ENCODE measurements around the gene SPON2. TPM values are rescaled to one million over a fixed set of nuclear protein-coding genes. Genes with fewer than 3 reads are reported as not detected.

Gene SPON2
- total RNA-seq, 1 donor from 2014 or later, result 517 TPM

GRCh38 chr4:1195109-1195671 lies 22.8 kb upstream of the SPON2 start:
- DNase-seq, result no peak

GRCh38 chr4:1194010-1194900 lies 21.9 kb upstream of the SPON2 start:
- peak; percentile 78 for DNase-seq

- no peak for DNase-seq
These were observed 21.0 kb upstream of the SPON2 start for GRCh38 chr4:1193206-1194009.

- no peak for DNase-seq
These were observed 20.3 kb upstream of the SPON2 start for GRCh38 chr4:1192493-1193205.

- peak; percentile 96 for DNase-seq
These were observed 19.7 kb upstream of the SPON2 start for GRCh38 chr4:1192091-1192492.

GRCh38 chr4:1191621-1192020 lies 19.2 kb upstream of the SPON2 start:
- no peak for DNase-seq

- DNase-seq, result no peak
These were observed 14.8 kb upstream of the SPON2 start for GRCh38 chr4:1187182-1187581.

- no peak for DNase-seq
These were observed 11.8 kb upstream of the SPON2 start for GRCh38 chr4:1183985-1184773.

GRCh38 chr4:1182313-1182712 lies 9.9 kb upstream of the SPON2 start:
- no peak for DNase-seq

GRCh38 chr4:1180663-1181062 lies 8.3 kb upstream of the SPON2 start:
- no peak for DNase-seq

- no peak for DNase-seq
These were observed 7.6 kb upstream of the SPON2 start for GRCh38 chr4:1179976-1180375.

GRCh38 chr4:1179089-1179441 lies 6.7 kb upstream of the SPON2 start:
- no peak for DNase-seq

GRCh38 chr4:1178300-1179088 lies 6.1 kb upstream of the SPON2 start:
- peak; percentile 37 for DNase-seq

- peak; percentile 73 for DNase-seq
These were observed 5.1 kb upstream of the SPON2 start for GRCh38 chr4:1177274-1178141.

- no peak for DNase-seq
These were observed 4.3 kb upstream of the SPON2 start for GRCh38 chr4:1176398-1177273.

GRCh38 chr4:1175635-1176229 lies 3.3 kb upstream of the SPON2 start:
- DNase-seq, result no peak

GRCh38 chr4:1174941-1175634 lies 2.7 kb upstream of the SPON2 start:
- no peak for DNase-seq
